CD4-positive, alpha-beta T cell treated with Interleukin-6 at 100 ng/mL for 8 hours (primary cell): ENCODE measurements around the gene KIRREL3.
"Not testable (repeated sequence)": the region's sequence is repeated elsewhere in the genome, so short reads cannot be mapped to it uniquely, and the experiment has no call there.

Source experiments
- DNase-seq: peaks from one replicate; pipeline ENCODE4 v3.0.0-alpha.2; 2020; ENCODE audit warnings: mixed read lengths, low spot score

KIRREL3 gene

GRCh38 chr11:126952533-126952932 is 48.0 kb downstream of the KIRREL3 start:
- DNase-seq, result not testable (repeated sequence)

GRCh38 chr11:126951465-126951864 is 49.1 kb downstream of the KIRREL3 start:
- no peak for DNase-seq

DNA sequence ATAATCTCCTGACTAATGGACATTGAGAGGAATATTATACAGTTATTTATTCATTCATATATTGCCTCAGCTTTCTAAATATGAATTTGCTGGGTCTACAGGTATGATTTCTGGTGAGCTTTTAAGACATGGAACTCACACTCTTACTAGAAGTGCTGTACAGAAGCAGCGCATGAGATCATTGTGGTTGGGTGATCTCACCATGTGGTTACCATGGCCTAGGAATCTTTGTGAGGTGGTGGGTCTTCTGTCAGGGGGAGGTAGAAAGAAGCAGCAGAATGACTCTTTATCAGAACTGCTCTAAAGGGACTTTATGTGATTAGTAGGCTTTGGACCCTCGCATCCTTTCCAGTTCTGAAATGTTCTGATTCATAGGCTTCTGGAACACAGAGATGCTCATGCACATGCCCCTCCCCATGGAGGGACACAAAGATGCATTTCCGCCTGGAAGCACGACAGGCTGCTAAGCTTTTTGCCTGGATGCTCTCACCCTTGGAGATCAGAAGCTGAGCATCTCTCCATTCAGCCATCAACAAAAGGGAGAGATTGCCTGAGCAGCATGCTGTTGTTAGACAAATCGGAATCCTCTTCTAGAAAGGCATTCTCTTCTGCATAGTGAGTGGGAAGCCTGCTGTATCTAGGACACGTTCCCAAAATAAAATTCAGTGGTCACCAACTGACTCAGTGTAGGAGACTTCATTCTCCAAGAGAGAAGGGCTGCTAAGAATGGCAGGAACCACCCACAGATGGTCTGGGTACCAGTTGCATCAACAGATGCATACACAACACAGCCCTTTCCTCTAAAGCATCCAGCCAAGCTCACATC is 51.3 kb downstream of the KIRREL3 start:
- no peak for DNase-seq

DNA sequence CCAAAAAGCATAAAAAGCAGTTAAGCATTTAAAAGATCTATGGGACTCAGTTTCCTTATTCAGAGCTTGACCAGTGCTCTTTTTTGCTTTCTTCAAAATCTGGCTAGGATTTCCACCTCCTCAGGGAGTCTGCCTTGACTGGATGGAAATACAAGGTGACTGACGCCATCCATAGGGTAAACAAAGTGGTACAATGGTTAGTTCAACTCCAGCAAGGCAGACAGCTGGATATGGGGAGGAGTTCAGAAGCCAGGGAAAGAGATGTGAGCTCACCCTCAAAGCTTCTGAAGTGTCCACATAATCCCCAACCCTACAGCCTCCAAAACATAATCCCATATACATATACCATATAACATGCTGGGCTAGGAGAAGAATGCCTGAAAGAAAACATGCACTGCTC is 52.0 kb downstream of the KIRREL3 start:
- DNase-seq, result no peak

- no peak for DNase-seq
Measured at GRCh38 chr11:126945319-126945718, 55.3 kb downstream of the KIRREL3 start.

DNA sequence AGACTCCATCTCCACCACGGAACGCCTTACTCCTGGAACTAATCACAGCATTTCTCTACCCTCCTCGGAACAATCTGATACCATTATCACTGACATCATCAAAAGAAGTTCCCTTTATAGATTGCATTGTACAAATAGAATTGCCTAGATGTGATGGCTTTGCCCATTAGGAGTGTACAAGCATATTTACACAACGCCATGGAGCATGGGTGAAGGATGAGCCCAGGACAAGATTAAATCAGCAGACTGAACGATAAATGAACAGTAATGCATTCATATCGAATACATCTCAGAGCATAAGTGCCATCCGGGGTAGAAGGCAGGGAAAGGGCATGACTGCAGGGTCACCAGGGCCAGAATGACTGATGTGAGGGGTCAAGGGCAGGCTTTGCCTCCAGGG is 57.3 kb downstream of the KIRREL3 start:
- DNase-seq, result no peak

DNA sequence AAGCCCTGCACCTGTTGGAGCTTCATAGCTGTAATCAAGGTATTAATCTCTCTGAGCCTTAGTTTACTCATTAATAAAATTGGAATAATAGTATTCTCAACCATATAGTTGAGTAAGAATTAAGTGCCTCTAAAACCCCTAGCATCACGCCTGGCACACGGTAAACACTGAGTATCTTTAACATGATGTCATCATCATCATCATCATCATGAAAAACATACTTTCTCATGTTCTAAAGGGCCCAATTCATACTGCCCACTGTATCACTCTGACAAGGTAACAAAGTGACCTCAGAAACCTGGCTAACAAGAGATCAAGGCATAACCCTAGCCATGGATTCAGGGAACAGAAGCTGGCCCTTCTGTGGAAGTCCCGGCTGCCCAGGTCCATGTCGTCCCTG is 58.4 kb downstream of the KIRREL3 start:
- no peak for DNase-seq

GRCh38 chr11:126939552-126939951 is 61.0 kb downstream of the KIRREL3 start:
- no peak for DNase-seq

DNA sequence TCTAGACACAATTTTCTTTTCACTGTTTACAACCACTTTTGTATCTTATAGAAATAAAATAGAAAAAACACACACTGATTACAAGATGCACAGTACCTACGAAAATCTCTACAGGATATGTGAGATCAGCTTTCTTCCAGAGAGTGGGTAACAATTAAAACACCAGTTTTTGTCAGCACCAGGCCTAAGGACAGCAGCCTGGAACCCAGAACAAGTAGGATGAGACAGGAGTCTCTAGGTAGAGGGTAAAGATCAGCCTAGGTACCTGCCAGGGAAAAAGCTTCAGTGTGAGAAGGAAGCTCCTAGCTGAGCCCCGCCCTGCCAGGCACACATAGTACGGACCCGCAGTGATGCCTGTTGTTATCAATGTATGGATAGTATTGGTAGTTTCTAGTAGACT is 61.9 kb downstream of the KIRREL3 start:
- DNase-seq, result no peak

DNA sequence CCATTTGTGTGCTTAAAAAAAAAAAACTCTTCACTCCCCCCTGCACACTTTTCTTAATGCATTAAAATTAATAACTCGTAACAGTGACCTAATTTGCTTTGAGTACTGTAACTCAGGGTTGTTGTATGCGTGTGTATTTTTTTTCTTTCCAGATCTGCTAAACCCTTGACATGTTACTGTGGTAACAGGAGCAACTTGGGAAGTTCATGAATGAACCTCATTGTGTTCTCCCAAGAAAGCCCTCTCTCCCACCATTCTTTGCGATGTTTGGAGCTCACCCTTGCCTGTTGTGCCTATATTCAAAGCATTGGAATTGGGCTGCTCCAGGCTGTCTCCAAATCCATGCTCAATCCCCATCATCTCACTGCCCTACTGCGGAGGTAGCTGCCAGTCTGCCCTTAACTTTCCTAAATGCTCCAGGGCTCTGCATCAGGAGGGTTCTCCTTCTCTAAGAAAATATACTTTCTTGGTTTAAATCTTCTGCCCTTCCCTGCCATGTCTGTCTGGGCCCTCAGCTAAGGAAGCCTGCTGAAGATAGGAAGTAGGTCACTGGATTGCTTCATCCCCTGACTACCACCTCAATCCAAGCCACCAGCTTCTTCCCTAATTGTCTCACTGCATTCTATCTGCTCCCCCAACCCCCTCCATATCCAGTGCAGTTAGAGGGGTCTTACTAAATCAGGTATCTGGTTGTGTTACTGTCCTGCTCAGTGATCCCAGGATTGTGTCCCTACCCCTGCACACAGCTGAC is 70.3 kb downstream of the KIRREL3 start:
- DNase-seq, result no peak

DNA sequence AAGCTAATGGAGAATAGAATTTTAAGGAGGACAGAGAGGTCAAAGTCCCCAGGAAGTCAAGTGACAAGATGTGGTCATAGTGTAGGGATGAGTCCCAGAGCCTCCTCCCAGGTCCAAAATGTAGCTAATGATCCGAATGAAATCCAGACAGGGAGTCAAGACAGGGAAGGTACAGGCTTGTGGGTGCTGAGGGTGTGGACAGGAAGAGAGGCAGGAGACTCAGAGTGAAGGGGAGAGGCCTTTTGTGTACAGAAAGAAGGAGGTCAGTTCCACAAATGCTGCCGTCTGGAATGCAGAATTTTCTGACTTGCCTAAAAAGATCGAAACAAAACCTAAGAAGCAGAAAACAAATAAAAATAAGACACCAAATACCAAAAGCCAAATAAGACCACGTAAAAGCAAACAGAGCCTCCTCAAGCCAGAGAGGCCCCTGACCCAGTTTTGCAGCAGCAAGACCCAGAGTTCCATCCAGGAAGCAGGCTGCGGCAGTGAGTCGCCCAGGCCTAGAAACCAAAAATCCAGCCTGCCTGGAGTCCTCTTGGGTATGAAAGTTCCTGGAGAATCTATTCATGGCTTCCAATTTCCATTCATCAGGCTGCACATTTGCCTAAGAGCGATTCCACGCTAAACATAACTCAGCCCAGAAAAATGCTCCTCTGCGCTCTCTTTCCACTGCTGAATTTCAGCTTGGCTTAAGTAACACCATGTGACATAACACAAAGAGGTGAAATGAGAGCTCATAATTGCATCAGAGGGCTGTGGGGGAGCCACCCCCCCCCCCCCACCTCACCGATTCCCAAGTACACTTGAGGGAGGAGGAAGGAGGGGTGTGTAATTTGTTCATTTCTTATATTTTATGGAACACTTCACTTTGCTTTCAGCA is 71.2 kb downstream of the KIRREL3 start:
- no peak for DNase-seq

- DNase-seq, result no peak
Measured at GRCh38 chr11:126927623-126928022, 72.9 kb downstream of the KIRREL3 start.

- no peak for DNase-seq
Measured at GRCh38 chr11:126926376-126926791, 74.2 kb downstream of the KIRREL3 start.

GRCh38 chr11:126925321-126926093 is 75.1 kb downstream of the KIRREL3 start:
- DNase-seq, result no peak

DNA sequence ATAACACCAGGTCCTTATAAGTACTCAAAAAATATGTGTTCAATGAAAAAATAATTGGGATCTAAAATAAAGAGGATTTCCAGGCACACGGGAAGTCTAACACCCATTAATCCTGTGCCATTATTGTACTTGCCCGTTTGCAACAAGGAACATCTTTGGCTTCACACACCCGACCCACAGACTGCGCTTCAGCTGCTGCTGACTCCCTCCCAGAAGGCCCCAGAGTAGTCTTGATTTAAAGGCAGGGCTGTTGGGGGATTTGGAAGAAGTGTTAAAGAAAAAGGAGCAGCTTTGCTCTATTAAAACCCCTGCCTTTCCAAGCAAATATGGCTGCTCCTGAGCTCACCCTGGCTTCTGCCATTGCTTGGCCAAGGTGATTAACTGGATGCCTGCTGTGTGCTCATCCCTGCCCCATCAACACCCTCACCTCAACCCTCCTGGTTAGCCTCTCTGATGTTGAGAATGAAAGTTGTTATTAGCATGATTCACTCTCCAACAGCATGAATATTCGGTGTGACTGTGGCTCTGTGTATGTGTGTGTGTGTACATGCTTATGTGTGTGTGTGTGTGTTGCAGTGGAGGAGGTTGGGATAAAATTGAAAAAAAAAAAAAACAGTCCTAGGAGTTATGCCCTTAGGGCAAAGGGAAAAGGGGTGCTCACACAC is 76.1 kb downstream of the KIRREL3 start:
- DNase-seq, result no peak

GRCh38 chr11:126920833-126921232 is 79.7 kb downstream of the KIRREL3 start:
- DNase-seq, result no peak

DNA sequence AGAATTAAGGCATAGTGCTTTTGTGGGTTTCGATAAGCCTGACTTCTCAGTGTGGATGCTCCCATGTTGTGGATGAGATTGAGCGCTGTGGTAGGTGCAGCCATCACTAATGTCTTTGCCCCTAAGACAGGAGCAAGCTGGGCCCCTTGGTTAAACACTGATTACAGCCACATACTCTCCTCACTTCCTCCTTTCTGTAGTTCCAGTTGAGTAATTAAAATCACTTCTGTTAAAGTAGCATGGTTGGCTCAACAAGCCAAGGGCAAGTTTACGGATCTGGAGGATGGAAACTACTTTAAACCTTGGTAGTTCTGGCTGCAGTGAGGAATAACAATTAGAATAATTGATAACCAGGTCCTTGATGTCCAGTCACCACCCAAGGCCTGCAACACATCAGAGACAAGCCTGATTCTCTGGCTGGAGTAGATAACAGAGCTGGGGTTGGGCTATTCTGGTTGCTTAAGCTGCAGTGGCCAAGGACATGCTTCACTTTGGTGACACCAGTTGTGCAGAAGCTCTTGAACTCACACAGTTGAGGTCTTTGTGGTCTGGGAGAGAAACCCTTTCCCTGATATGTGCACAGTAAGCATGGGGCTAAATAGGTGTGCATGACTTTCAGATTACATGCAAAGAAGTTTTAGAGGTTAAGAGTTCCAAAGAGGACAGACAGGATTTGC is 81.3 kb downstream of the KIRREL3 start:
- DNase-seq, result no peak

DNA sequence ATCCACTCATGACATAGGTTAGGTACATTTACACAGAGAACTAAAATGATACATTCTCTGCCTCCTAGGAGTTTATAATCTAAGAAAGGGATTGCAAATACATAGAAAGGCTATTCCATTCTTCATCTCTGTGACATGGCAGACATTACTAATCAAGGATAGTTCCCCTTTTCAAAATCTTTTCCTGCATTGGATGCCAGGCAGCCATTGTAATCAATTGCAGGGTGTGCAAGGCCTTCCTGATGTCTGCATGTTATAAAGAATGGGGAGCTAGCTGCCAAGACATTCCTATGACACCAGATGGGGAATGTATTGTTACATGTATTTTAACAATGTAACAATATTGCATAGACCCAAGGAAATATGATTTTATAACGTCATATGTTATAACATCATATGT is 82.0 kb downstream of the KIRREL3 start:
- no peak for DNase-seq

- DNase-seq, result no peak
Measured at GRCh38 chr11:126917531-126918204, 82.9 kb downstream of the KIRREL3 start.

- DNase-seq, result no peak
Measured at GRCh38 chr11:126915430-126915829, 85.1 kb downstream of the KIRREL3 start.
